Mucosa of descending colon (tissue), 3 donors: ENCODE results near the gene ASTN2. TPM values are rescaled to one million over a fixed set of nuclear protein-coding genes. Genes with fewer than 3 reads are reported as not detected.

Experiments
- ATAC-seq: fragments of 200-7000 bp; cut with Tn5 transposase; one replicate; pipeline ENCODE4 v1.9.1; 2020; ENCODE audit warnings: mild to moderate bottlenecking, moderate library complexity
- DNase-seq, 3 donors: peaks; one replicate each; pipeline ENCODE4 v3.0.0-alpha.2; 2020
- H3K36me3 ChIP-seq: fragments of 200-600 bp; one replicate; pipeline ENCODE4 v1.8.0; 2021; ENCODE audit warnings: low read depth, mild to moderate bottlenecking
- H3K4me1 ChIP-seq: fragments of 200-600 bp; one replicate; pipeline ENCODE4 v1.8.0; 2021; ENCODE audit warnings: low read depth, mild to moderate bottlenecking
- H3K4me3 ChIP-seq: fragments of 200-600 bp; one replicate; pipeline ENCODE4 v1.8.0; 2021; ENCODE audit warnings: mild to moderate bottlenecking
- H3K9me3 ChIP-seq: fragments of 200-600 bp; one replicate; pipeline ENCODE4 v1.8.0; 2021; ENCODE audit warnings: mild to moderate bottlenecking
- CTCF ChIP-seq: fragments of 200-600 bp; IDR thresholded peaks from one replicate; pipeline ENCODE4 v1.8.0; 2022; ENCODE audit warnings: antibody characterized with exemption, mild to moderate bottlenecking
- intact Hi-C, 2 donors: fragments of 100-400 bp; cut with DNase I in 1 of 2; cut with micrococcal nuclease in 1 of 2; formaldehyde crosslinking; loops; one replicate each; pipeline versions ENCODE4 v1.11.0 to v1.11.1; 2022; cut with DNase I, micrococcal nuclease
- total RNA-seq, 3 donors: library from RNA; stranded (reverse); fragmentation: NEBNext Ultra II Directional in 2 of 3; extraction: Animal tissue kit (Norgen Biotek cat#: 25700) in 2 of 3; gene quantifications; one replicate each; pipeline versions ENCODE4 v1.2.1 to v1.2.4, GENCODE V29; 2021 to 2023
- donor health status: DM: no; HTN: no; CAD: no; lungs with moderate emphysema.
- donor health status: DM: no; HTN: no; CAD: no.
- donor health status: DM: no; HTN: yes; CAD: no.

ASTN2 gene
- total RNA-seq, 3 donors from 2014 or later, result 3.5 to 6.1 (median 5.4) TPM

DNA sequence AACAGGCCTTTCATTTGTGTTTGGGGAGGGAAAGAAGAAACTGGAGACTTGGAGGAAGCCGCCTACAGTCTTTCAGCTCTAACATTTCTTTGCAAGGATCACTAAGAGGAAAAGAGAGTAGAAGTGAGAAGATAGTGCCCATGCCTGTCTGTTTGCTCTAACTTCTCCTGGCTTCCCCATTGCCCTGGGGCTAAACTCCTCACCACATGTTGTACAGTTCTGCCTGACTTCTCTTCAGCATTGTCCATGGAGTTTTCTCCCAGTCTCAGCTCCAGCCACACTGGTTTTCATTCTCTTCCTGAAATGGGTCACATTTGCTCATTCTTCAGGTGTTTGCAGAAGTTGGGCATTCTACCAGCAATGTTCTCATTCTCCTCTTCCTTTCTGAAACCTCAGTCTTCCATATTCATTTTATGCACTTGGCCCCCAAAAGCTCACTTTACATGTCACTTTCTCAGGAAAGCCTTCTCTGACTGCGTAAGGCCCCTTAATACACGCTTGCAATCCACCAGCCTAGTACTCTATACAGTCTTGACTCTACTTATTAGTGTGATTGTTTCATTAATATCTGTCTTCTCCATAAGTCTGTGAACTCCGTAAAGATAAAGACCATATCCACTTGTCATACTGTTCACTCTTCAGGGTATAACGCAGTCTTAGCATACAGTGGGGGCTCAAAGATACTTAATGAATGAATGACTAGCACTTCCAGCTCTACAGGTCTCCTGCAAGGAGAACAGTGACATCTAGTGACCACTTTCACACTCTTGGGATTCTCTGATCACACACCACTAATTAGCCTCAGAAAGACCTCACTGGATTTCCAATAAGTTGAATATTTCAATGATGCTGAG is 768.0 kb downstream of the ASTN2 start:
- ATAC-seq, result peak; percentile 45
- intact Hi-C loops, result no loop called here

DNA sequence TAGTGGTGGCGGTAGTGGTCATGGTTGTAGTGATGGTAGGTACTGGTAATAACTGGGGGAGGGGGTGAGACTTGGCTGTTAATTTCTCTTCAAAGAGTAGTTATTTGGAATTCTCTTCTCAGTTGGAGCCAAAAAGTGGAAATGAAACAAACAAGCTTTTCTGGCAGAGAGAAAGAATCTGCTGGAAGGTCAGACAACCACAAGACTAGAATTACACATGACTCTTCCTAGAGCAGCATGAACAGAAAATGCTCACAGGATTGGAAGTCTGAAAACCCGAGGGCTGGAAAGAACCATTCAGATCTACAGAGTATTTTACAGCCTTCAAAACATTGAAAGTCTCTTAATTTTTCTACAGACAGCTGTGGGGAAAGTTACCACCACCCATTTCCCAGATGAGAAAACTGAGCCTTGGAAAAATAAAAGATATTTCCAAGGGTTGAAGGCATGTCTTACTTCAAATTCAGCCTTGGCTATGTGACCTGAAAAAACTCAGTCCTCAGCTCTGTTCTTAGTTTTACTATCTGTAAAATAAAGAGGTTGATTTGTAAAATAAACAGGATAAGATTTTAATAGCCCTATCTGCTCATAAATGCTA is 770.7 kb downstream of the ASTN2 start:
- DNase-seq, result no peak
- no peak for TF ChIP-seq CTCF
- intact Hi-C loops, result no loop called here
- no peak for ATAC-seq
- Histone ChIP-seq H3K4me3 (no peak overlapping the region), H3K36me3 (no peaks in the 10 kb centered on the region), H3K4me1 (no peaks in the 10 kb centered on the region), H3K9me3 (no peaks in the 10 kb centered on the region)

More for the DNA sequence above, 768.0 kb downstream of the ASTN2 start:
- peak in 1 of 3 donors; percentile 38 for DNase-seq
- no peaks in the 10 kb centered on the region for H3K4me1 ChIP-seq
- no peaks in the 10 kb centered on the region for H3K9me3 ChIP-seq
- no peaks in the 10 kb centered on the region for H3K36me3 ChIP-seq
- no peak for TF ChIP-seq CTCF
- H3K4me3 ChIP-seq, result no peak overlapping the region

GRCh38 chr9:116643691-116644090 is 771.2 kb downstream of the ASTN2 start:
- ATAC-seq (no peak), DNase-seq (no peak)
- H3K4me1 ChIP-seq, result no peaks in the 10 kb centered on the region
- H3K4me3 ChIP-seq, result no peak overlapping the region
- TF ChIP-seq CTCF, result no peak
- intact Hi-C loops, result no loop called here
- H3K9me3 ChIP-seq, result no peaks in the 10 kb centered on the region
- H3K36me3 ChIP-seq, result no peaks in the 10 kb centered on the region

DNA sequence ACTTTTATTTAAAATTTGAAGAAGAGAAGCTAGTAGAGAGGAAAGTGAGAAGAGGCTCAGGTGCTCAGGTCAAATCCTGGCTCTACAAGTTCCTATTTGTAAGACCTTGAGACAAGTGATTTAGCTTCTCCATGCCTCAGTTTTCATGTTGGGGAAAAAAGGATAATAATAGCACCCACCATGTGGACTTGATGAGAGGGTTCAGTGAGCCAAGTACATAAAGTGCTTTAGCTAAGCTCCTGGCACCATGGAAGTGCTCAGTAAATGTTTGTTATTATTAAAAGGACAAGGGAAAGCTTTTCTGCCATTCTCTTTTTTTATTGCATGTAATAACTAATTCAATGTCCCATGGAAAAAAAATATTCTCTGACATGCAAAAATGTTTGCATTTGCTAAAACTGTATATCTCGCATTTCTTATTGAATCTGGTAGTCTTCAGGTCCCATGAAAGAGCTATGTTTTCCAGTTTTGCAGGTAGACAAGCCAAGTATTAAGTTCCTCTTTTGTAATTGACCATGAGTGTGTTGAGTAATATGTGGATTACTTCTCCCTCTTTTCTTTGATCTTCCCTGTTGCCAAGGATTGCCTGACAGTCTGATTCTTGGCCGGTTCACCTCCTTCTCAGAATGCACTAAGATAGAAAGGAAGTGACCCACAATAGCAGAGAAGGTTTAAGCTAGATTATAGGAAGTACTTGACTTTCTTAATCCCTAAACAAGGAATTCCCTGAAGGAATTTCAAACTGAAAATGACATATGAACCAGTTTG is 773.4 kb downstream of the ASTN2 start:
- Histone ChIP-seq H3K9me3 (no peaks in the 10 kb centered on the region), H3K36me3 (no peaks in the 10 kb centered on the region), H3K4me3 (no peak overlapping the region), H3K4me1 (no peaks in the 10 kb centered on the region)
- DNase-seq (no peak), ATAC-seq (no peak)
- no peak for TF ChIP-seq CTCF
- intact Hi-C loops, result no loop called here

DNA sequence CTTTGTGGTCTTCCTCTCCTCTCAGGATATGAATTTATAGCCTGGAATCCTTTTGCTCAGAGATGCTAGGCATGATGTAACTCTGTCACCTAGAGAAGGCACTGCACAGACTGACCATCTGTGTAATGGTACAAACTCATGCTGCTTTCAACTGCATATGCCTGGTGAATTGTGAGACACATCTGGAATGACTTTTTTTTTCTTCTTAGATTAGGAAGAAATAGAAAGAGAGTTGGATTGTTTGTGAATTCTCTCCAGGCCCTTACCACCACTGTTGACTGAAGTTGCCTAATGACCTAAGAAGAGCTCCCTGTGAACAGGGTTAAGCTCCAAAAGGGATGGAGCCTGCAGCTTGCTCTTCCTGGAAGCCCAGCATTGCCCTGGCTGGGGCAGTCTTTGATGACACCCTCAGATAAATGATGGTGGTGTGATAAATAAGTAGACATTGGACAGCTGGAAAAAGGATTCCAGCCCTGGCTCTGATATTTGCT is 775.6 kb downstream of the ASTN2 start:
- no peak overlapping the region for H3K4me3 ChIP-seq
- H3K4me1 ChIP-seq, result no peaks in the 10 kb centered on the region
- no peak for TF ChIP-seq CTCF
- no peak for DNase-seq
- intact Hi-C loops, result no loop called here
- no peak for ATAC-seq
- no peaks in the 10 kb centered on the region for H3K9me3 ChIP-seq
- no peaks in the 10 kb centered on the region for H3K36me3 ChIP-seq
